NOMO-1 treated with DMSO at 0.1 percent for 48 hours (cell line): Measurements from ENCODE around the gene RMI1.
"Not testable (repeated sequence)": the region's sequence is repeated elsewhere in the genome, so short reads cannot be mapped to it uniquely, and the experiment has no call there.

Source experiments
- DNase-seq: peaks from one replicate; lab custom pipeline; 2025; ENCODE audit not compliant: unreplicated experiment; lab: John Stamatoyannopoulos, UW

Gene RMI1

GRCh38 chr9:84002344-84002743 is 21.7 kb downstream of the RMI1 start:
- no peak for DNase-seq

DNA sequence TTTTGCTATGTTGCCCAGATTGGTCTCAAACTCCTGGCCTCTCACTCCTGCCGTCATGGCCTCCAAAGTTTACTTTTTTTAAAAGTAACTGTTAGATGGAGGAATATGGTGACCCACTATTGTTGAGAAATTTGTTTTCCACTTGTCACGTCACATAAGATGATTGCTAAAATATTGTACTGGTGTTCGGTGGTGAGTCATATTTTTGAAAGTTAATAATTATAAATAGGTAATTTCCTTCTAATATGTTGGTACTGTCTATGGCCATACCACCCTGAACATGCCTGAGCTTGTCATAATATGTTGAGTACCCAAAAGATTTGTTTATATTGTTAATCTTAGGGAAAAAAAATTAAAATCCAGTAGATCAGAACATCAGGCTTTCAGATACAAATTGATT is 22.6 kb downstream of the RMI1 start:
- DNase-seq = no peak

DNA sequence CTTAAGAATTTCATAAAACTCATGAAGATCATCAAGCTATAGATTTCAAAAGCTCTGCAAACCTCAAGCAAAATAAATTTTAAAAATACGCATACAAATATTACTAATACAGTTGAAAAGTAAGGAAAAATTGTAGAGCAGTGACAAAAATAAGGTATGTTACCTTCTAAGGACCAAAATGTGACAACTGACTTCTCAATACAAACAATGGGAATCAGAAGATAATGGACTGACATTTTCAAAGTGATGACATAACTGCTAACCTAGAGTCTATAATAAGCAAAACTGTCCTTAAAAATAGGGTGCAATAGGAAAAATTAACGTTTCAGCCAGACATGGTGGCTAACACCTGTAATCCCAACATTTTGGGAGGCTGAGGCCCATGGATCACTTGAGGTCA is 27.1 kb downstream of the RMI1 start:
- DNase-seq = no peak

DNA sequence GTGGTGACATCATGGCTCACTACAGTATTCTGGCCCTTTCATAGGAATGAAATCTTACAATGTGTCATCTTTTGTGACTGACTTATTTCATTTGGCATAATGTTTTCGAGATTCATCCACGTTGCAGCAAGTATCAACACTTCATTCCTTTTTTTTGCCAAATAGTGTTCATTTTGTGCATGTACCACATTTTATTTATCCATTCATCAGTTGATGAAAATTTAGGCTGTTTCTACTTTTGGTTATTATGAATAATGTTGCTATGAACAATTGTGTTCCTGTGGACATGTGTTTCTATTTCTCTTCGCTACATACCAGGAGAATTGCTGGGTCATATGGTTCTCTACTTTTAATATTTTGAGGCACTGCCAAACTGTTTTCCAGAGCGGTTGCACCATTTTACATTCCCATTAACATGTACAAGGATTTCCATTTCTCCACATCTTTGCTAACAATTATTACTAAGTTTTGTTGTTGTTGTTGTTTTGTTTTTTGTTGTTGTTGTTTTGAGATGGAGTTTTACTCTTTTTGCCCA is 43.5 kb downstream of the RMI1 start:
- no peak for DNase-seq

DNA sequence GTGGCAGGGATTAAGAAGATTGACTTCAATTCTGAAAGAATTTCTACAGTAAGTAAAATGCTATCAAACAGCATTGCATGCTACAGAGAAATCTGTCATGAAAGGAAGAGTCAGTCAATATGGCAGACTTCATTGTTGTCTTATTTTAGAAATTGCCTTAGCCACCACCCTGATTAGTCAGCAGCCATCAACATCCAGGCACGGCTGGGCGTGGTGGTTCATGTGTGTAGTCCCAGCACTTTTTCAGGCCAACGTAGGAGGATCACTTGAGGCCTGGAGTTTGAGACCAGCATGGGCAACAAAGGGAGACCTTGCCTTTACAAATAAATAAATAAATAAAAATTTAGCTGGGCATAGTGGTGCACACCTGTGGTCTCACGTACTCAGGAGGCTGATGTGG is 46.6 kb downstream of the RMI1 start:
- no peak for DNase-seq

GRCh38 chr9:84031534-84031933 is 50.9 kb downstream of the RMI1 start:
- DNase-seq = no peak

DNA sequence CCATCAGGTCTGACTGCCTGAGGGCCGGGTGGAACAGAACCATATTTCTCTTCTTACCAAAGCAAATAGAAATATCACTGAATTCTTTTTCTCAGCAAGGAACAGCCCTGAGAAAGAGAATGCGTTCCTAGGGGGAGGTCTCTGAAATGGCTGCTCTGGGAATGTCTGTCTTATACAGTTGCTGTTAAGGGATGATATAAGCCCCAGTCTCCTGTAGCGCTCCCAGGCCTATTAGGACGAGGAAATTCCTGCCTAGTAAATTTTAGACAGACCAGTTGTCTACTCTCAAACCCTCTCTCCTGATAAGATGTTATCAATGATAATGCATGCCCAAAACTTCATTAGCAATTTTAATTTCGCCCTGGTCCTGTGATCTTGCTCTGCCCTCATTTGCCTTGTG is 61.3 kb downstream of the RMI1 start:
- not testable (repeated sequence) for DNase-seq

DNA sequence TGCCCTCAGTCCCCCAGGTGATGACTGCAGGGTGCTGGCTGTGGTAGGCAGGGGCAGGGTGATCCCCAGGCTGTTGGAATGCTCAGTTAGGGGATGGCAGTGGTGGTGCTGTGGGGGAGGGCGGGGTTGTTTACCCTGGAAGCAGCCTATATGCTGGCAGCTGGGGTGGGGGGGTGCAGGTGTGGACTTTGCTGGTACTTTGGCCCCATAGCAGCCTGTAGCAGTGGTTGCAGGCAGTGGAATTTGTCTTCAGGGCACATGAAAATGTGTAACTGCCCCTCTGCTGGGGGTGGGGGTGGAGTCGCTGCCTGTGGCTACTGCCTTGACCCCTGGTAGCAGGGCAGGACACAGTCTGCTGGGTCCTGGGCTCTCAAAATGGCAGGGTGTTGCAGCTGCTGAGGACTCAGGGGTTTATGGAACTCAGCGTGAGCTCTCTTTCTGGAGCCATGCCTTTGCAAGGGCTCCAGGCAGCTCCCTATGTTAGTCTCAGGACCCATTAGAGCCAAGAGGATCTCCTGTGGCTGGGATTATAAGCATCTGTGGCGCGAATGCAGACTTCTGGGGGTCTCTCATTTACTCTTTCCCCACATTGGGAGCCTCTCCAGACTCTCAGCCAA is 65.0 kb downstream of the RMI1 start:
- no peak for DNase-seq
